Activated naive CD4-positive, alpha-beta T cell treated with anti-CD3 and anti-CD28 coated beads for 36 hours (primary cell): ENCODE results near the gene MTF1. TPM values are rescaled to one million over a fixed set of nuclear protein-coding genes. Genes with fewer than 3 reads are reported as not detected.
A peak's percentile ranks its signal among the peaks of the same experiment; 100 is the strongest.
"Not testable (repeated sequence)": the region's sequence is repeated elsewhere in the genome, so short reads cannot be mapped to it uniquely, and the experiment has no call there.

Experiments
- CTCF ChIA-PET: fragments of 350-600 bp; sonication (Branson Sonifier 250); formaldehyde crosslinking; loops from one replicate; lab custom pipeline; 2021; ENCODE audit warnings: antibody characterized with exemption; lab: Charles Lee
- DNase-seq: peaks from one replicate; pipeline ENCODE4 v3.0.0-alpha.2; 2020
- H3K27ac Mint-ChIP-seq: one replicate; pipeline ENCODE4 v1.8.0; 2021; ENCODE audit warnings: mild to moderate bottlenecking, mixed read lengths
- H3K27me3 Mint-ChIP-seq: one replicate; pipeline ENCODE4 v1.8.0; 2021; ENCODE audit warnings: low read depth, mixed read lengths
- H3K36me3 Mint-ChIP-seq: one replicate; pipeline ENCODE4 v1.8.0; 2021; ENCODE audit warnings: low read depth, mixed read lengths
- H3K4me1 Mint-ChIP-seq: one replicate; pipeline ENCODE4 v1.8.0; 2021; ENCODE audit warnings: low read depth, mixed read lengths
- H3K4me3 Mint-ChIP-seq: one replicate; pipeline ENCODE4 v1.8.0; 2021; ENCODE audit warnings: mild to moderate bottlenecking, moderate library complexity, mixed read lengths
- H3K9me3 Mint-ChIP-seq: one replicate; pipeline ENCODE4 v1.8.0; 2021; ENCODE audit warnings: mixed read lengths
- intact Hi-C: fragments of 100-400 bp; cut with micrococcal nuclease; formaldehyde crosslinking; loops from one replicate; pipeline ENCODE4 v1.15.1; 2023
- total RNA-seq, 2 experiments: library from RNA; stranded (reverse); gene quantifications; one replicate each; pipeline ENCODE4 v1.2.3, GENCODE V29; 2021

Gene MTF1
- total RNA-seq, 2 experiments from 2014 or later = 18.9 to 19.1 TPM

DNA sequence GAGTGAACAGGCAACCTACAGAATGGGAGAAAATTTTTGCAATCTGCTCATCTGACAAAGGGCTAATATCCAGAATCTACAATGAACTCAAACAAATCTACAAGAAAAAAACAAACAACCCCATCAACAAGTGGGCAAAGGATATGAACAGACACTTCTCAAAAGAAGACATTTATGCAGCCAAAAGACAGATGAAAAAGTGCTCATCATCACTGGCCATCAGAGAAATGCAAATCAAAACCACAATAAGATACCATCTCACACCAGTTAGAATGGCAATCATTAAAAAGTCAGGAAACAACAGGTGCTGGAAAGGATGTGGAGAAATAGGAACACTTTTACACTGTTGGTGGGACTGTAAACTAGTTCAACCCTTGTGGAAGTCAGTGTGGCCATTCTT lies 88.0 kb downstream of the MTF1 start:
- H3K27ac Mint-ChIP-seq, intact Hi-C loops, DNase-seq, H3K9me3 Mint-ChIP-seq, H3K36me3 Mint-ChIP-seq, H3K4me1 Mint-ChIP-seq, H3K4me3 Mint-ChIP-seq, CTCF ChIA-PET: not testable (repeated sequence)
- H3K27me3 Mint-ChIP-seq = peaks cover 33% of the 10 kb centered on the region

DNA sequence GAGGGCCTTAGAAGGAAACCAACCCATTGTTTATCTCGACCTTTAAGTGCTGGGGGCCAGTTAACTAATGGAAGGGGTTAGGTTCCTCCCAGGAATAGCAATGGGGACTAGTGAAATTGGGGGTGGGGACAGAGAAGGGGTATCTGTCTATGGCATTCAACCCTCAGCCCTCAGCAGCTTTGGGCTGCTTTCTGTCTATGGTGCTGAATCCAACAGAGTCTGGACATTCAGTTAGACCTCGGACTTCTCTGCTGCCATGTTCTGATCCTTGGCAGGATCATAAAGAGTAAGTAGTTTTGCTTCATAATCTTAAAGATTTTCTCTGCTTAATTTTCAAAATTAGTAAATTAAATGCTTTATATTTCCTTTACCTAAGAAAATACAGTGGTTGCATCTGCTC lies 91.9 kb downstream of the MTF1 start:
- Mint-ChIP-seq H3K4me1 (peaks cover 23% of the 10 kb centered on the region), H3K9me3 (no peaks in the 10 kb centered on the region), H3K27ac (no peak overlapping the region), H3K27me3 (peaks cover 63% of the 10 kb centered on the region), H3K36me3 (no peaks in the 10 kb centered on the region), H3K4me3 (no peak overlapping the region)
- CTCF ChIA-PET = no interaction called here
- intact Hi-C loops = loop anchor here (2.0 kb wide), 1 partner anchor 75 kb away; the partner anchor contains the start of gene CDCA8
- no peak for DNase-seq

DNA sequence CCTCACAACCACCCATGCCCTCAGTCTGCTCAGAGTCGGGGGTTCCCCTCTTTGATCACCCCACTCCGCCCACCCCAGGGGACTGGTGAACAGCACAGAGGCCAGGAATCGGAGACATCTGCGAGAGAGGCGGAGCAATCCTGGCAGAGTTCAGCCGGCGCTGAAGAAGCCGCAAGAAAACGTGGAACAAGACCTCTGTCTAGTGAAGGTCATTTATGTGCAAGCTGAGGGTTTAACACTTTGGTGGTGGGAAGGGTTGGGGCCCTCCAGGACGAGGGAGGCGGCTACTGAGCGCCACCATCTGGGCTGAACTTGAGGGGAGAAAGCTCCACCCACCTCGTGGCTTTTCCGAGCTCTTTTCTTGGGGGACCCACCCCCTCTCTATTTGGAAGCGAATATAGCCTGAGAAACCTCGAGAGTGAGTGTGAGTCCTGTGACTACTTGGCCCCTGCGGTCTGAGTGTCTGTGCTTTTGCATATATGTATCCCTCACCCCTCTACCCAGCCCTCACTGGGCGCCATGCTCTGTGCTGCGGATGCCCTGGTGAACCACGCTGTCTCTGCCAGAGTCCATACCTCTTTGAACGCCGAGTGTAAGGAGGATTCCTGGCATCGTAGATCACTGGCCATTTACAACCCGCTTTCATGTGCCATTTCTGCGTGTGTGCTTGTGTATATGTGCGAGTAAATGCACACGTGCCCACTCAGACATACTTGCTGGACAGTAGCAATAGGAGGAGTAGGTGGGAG lies 93.3 kb downstream of the MTF1 start:
- CTCF ChIA-PET = interaction anchor here (0.6 kb wide), 1 partner anchor 156 kb away, joined by 3 read pairs; no protein-coding TSS in a partner anchor

DNA sequence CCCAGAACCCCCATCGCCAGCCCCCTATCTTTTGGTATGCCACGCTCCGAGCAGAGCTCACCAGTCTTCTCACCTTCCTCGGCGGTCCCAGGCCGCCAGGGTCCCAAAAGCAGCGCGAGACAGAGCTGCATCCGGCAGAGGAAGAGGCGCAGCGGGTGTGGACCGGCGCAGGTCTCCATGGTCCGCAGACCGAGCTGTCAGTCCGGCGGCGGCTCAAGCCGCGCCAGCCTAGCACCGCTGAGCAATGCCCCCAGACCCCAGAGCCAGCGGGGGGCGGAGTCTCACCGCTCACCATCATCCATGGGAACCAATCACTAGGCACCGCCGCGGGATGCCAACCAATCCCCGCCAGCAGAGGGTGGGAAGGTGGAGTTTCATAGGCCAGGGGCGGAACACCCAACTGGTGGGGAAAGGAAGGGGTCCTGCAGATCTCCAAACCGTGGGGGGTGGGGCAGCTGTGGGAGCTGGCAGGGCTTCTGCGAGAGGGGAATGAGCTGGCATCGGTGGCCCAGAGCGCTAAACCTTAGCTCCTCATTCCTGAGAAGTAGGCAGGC lies 94.4 kb downstream of the MTF1 start, which contains the start of gene EPHA10:
TSS of gene EPHA10 (minus strand) at position 233 of the 554 bp plus-strand sequence. CDS start at position 179, 54 bp downstream.
- CTCF ChIA-PET = no interaction called here
- peaks cover 66% of the 10 kb centered on the region for H3K27me3 Mint-ChIP-seq
- H3K4me1 Mint-ChIP-seq = peaks cover 23% of the 10 kb centered on the region
- no peaks in the 10 kb centered on the region for H3K36me3 Mint-ChIP-seq
- H3K27ac Mint-ChIP-seq = no peak within 1 kb of the TSS
- H3K9me3 Mint-ChIP-seq = no peaks in the 10 kb centered on the region
- peak within 1 kb of the TSS; percentile 39 for H3K4me3 Mint-ChIP-seq
- intact Hi-C loops = loop anchor here (2.0 kb wide), 1 partner anchor 30 kb away; no protein-coding TSS in a partner anchor
- DNase-seq = no peak

More for the DNA sequence above, 93.3 kb downstream of the MTF1 start:
- no peaks in the 10 kb centered on the region for H3K36me3 Mint-ChIP-seq
- peaks cover 72% of the 10 kb centered on the region for H3K27me3 Mint-ChIP-seq
- H3K4me1 Mint-ChIP-seq = peaks cover 23% of the 10 kb centered on the region
- H3K27ac Mint-ChIP-seq = no peak overlapping the region
- peak; percentile 38 for DNase-seq
- intact Hi-C loops = loop anchor here (2.0 kb wide), 2 partner anchors 29 to 73 kb away; partner anchors contain the start of gene CDCA8
- peak overlapping the region; percentile 39 for H3K4me3 Mint-ChIP-seq
- H3K9me3 Mint-ChIP-seq = no peaks in the 10 kb centered on the region

DNA sequence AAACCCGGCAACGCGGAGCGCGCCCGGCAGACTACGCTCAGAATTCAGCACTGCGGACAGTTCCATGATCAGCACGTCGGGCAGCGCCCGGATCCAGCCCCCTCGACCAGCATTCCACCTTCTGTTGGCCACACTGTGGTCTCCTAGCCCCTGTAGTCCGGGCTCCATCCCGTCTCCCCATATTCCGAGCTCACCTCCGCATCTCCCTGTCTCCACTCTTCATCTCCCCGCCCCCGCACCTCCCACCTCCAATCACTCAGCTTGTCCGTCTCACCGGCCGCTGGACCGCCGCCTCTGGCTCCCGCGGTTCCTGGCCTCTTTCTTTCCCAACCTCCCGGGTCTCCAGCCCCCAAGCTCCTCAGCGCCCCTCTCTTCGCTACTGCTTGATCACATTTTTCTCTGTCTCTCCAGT lies 95.0 kb downstream of the MTF1 start:
- no peak overlapping the region for H3K27ac Mint-ChIP-seq
- H3K9me3 Mint-ChIP-seq = no peaks in the 10 kb centered on the region
- CTCF ChIA-PET = no interaction called here
- H3K4me3 Mint-ChIP-seq = no peak overlapping the region
- peaks cover 64% of the 10 kb centered on the region for H3K27me3 Mint-ChIP-seq
- intact Hi-C loops = loop anchor here (2.0 kb wide), 1 partner anchor 30 kb away; no protein-coding TSS in a partner anchor
- H3K4me1 Mint-ChIP-seq = peaks cover 23% of the 10 kb centered on the region
- H3K36me3 Mint-ChIP-seq = no peaks in the 10 kb centered on the region
- peak; percentile 71 for DNase-seq

DNA sequence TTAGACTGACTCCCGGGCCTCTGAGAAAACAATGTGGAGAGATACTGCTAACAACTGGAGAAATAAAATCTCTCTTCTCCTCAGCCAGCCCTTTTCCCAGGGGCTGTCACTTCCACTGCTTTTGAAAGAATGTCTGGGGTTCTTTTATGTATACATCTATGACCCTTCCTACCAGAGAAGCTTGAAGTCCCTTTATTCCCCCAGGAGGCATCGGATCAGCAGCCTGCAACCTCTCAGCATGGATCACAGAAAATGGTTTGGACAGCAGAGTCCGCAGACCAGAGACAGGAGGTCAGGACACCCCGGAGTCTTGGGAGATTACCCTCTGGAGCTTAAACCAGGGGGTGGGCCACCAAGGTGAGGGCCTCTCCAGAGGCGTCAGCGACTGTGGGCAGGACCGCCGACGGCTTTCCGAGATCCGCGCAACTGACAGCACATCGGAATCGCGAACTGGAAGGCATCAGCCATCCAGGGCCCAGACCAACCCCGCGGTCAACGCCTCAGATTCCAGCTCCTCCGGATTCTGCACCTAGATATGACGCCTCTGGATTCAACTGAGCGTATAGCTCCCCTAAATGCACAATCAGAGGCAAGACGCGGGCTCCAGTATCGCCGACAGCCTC lies 95.5 kb downstream of the MTF1 start:
- CTCF ChIA-PET = no interaction called here
- no peak overlapping the region for H3K27ac Mint-ChIP-seq
- H3K9me3 Mint-ChIP-seq = no peaks in the 10 kb centered on the region
- DNase-seq = no peak
- intact Hi-C loops = loop anchor here (2.0 kb wide), 1 partner anchor 31 kb away; no protein-coding TSS in a partner anchor
- H3K36me3 Mint-ChIP-seq = no peaks in the 10 kb centered on the region
- H3K27me3 Mint-ChIP-seq = peaks cover 60% of the 10 kb centered on the region
- no peak overlapping the region for H3K4me3 Mint-ChIP-seq
- H3K4me1 Mint-ChIP-seq = peaks cover 23% of the 10 kb centered on the region

DNA sequence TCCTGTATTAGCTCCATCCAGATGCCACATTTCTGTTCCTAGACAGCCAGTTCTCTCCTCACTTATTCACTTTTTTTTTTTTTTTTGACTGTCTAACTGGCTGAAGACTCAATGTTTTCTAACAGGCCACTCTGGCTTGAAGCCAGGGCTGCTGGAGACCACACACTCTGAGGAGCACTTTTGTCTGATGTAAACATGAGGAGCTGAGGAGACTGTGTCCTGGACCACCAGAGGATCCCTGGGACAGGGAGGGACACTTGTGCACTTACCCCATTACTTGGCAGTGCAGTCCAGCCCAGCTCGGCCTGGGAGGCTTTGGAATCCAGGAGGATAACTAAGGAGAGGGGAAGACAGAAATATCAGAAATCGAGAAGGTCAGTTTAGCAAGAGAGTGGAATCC lies 96.9 kb downstream of the MTF1 start:
- CTCF ChIA-PET = interaction anchor here (0.5 kb wide), 1 partner anchor 308 kb away, joined by 5 read pairs; no protein-coding TSS in a partner anchor
- Mint-ChIP-seq H3K9me3 (no peaks in the 10 kb centered on the region), H3K4me3 (no peak overlapping the region), H3K27me3 (peaks cover 50% of the 10 kb centered on the region), H3K36me3 (no peaks in the 10 kb centered on the region), H3K27ac (no peak overlapping the region), H3K4me1 (peaks cover 23% of the 10 kb centered on the region)
- intact Hi-C loops = no loop called here
- DNase-seq = no peak

DNA sequence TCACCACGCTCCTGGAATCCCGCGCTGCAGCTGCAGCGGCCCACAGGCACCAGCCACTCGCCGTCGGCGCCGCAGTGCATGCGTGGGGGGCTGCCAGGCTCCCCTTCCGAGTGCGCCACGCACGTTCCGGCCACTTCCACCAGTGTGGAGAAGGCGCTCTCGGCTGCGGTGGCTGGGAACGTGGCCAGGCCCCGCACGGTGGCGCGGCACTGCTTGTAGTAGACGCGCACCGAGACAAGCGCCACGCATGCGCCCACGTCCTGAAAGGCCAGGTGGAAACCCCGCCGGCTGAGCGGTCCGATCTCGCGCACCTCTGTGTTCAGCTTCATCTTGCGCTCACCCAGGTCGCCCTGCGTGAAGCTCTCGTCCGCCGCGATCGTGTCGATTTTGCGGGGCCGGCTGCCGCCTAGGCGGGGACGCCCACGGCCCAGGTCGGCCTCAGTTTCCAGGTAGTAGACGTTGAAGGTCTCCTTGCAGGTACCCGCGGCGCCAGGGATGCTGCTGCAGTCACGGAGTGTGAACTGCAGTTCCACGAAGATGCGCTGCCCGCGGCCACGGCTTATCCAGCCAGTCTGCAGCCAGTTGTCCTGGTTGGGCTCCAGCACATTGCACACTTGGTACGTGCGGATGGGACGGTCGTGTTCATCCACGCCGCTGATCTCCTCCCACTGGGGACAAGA lies 97.8 kb downstream of the MTF1 start:
- Mint-ChIP-seq H3K27ac (no peak overlapping the region), H3K27me3 (peaks cover 44% of the 10 kb centered on the region), H3K4me1 (peaks cover 21% of the 10 kb centered on the region), H3K4me3 (no peak overlapping the region), H3K36me3 (no peaks in the 10 kb centered on the region), H3K9me3 (no peaks in the 10 kb centered on the region)
- intact Hi-C loops = no loop called here
- no peak for DNase-seq
- CTCF ChIA-PET = no interaction called here

Other genes with a start within 250 kb of the MTF1 start
- not detected for gene RSPO1, start 224.7 kb downstream of the MTF1 start, total RNA-seq
- gene CDCA8, start 167.1 kb downstream of the MTF1 start, total RNA-seq = 10 to 100 TPM; 73.6 to 78.6 TPM
- under 1 TPM in 1 of 2 experiments, not detected in 1; 0.33 TPM for gene EPHA10, start 94.5 kb downstream of the MTF1 start, total RNA-seq
- gene MANEAL, start 65.7 kb downstream of the MTF1 start, total RNA-seq = under 1 TPM; 0.69 to 0.74 TPM
- gene C1orf122, start 51.8 kb downstream of the MTF1 start, total RNA-seq = 10 to 100 TPM; 12.8 to 14.2 TPM
- 10 to 100 TPM; 31.6 to 31.7 TPM for gene YRDC, start 51.4 kb downstream of the MTF1 start, total RNA-seq
- 10 to 100 TPM; 30.4 to 31.2 TPM for gene INPP5B, start 87.5 kb upstream of the MTF1 start, total RNA-seq
- 10 to 100 TPM; 88.2 to 89.9 TPM for gene SF3A3, start 130.4 kb upstream of the MTF1 start, total RNA-seq
- 10 to 100 TPM; 12.1 to 12.7 TPM for gene FHL3, start 145.9 kb upstream of the MTF1 start, total RNA-seq
- 10 to 100 TPM; 49.7 to 49.8 TPM for gene UTP11, start 153.1 kb upstream of the MTF1 start, total RNA-seq
- gene POU3F1, start 187.2 kb upstream of the MTF1 start, total RNA-seq = not detected